GM21786 (cell line): Measurements from ENCODE around the gene FHAD1.

Experiments used
- ATAC-seq: cut with Tn5 transposase; IDR thresholded peaks from one replicate; pipeline ENCODE4 v1.9.1; 2021; ENCODE audit not compliant: unreplicated experiment

The FHAD1 gene

GRCh38 chr1:15246960-15247614 lies at the start of gene FHAD1:
Gene FHAD1 (plus strand): TSS chr1:15247223. CDS start chr1:15251785, 4,562 bp downstream.
- ATAC-seq = no peak

DNA sequence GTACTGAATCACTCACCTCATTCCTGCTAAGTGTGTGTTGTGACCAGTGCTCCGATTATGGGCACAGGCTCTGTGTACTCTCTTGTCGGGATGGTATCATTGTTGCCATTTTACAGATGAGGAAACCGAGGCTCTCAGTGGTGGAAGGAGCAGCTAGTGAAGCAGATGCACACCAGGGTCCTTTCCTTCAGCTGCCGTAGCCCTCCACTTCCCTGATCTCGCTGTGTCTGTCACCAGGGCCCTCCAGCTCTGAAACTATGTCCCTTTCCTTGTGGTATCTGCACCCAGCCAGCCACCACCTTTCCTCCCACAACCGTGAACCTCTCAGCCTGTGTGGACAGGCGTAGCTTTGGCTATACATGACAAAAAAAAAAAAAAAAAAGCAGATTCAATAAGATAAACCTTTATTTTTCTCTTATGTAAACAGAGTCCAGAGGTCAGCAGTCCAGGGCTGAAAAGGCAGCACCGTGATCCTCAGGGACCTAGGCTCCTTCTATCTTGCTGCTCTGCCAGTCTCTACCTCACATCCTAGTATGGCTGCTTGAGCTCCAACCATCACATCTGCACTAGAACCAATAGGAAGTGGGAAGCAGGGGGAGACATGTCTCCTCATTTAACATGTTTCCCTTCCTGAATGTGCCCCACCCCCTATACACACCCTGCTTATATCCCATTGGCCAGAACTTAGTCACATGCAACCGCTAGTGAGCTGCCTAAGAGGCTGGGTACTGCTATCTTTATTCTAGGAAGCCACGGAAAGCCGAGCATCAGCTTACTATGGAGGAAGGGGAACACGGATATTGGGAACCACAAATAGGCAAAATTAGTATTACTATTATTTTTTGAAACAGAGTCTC lies 49.2 kb upstream of the FHAD1 start:
- ATAC-seq = no peak

DNA sequence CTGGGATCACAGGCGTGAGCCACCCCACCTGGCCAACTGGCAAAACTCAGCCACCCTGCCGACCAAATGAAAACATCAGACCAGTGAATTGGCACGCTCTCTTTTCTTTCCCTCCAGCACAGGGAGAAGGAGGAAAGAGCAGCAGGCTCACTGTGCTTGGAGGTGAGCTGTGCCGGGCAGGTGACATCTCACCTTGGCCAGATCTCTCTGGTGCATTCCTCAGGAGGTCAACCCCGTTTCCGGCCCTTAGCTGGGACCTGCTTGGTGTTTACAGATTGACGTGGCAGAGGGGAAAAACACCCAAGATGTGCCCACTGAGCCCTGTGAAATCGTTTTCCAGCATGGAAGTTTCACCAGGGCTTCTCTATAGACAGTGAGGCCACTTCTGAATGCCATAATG lies 48.3 kb upstream of the FHAD1 start:
- no peak for ATAC-seq

GRCh38 chr1:15201221-15201620 lies 45.8 kb upstream of the FHAD1 start:
- ATAC-seq = no peak

DNA sequence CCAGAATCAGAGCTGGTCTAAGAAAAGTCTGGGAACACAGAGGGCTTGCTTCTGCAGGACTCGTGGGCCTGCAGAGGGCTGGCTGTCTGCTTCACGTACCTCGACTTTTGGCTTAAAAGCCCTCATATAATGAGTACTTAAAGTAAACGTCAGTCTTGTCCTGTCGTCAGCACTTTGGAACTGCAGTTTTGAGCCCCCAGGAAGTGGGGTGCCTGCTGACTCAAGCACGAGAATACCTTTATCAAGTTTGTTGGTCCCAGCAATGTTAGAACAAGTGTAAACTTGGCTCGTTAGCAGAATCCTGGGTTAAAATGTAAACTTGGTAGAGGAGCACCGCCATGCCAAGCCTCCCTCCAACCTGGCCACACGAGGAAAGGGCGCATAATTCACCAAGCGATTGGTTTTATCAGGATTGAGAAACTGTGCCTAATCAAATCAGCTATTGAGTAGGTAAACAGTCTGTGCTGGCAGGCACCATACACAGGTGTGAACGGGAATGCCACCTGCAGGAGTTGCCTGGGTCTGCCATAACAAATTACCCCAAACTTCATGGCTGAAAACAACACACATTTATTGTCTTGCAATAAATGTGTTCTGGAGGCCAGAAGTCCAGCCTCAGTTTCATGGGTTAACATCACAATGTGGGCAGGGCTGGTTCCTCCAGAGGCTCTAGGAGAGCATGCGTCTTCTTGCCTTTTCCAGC lies 45.0 kb upstream of the FHAD1 start:
- ATAC-seq = no peak

GRCh38 chr1:15204931-15205330 lies 42.1 kb upstream of the FHAD1 start:
- no peak for ATAC-seq

DNA sequence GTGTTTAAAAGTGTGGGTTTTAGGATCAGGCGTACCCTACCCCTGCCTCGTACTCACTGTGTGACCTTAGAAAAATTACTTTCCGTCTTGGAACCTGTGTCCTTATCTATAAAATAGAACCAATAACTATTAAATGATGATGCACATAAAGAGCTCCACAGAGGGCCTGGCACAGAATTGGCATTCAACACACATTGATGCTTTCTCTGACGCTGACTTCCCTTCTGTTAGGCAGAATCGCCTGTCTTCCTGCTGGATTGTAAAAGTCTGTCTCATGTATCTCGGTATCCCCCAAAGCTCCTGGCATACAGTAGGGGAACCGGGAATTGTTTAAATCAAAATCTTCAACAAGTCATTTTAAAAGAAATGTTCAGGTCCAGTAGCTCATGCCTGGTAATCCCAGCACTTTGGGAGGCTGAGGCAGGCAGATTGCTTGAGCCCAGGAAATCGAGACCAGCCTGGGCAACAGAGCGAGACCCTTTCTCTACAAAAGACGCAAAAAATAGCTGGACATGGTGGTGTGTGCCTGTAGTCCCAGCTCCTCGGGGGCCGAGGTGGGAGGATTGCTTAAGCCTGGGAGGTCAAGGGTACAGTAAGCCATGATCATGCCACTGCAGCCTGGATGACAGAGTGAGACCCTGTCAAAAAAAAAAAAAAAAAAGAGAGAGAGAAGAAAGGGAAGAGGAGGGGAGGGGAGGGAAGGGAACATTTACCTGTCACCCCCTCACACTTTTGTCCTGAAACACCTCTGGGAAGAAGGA lies 41.3 kb upstream of the FHAD1 start:
- ATAC-seq = no peak

DNA sequence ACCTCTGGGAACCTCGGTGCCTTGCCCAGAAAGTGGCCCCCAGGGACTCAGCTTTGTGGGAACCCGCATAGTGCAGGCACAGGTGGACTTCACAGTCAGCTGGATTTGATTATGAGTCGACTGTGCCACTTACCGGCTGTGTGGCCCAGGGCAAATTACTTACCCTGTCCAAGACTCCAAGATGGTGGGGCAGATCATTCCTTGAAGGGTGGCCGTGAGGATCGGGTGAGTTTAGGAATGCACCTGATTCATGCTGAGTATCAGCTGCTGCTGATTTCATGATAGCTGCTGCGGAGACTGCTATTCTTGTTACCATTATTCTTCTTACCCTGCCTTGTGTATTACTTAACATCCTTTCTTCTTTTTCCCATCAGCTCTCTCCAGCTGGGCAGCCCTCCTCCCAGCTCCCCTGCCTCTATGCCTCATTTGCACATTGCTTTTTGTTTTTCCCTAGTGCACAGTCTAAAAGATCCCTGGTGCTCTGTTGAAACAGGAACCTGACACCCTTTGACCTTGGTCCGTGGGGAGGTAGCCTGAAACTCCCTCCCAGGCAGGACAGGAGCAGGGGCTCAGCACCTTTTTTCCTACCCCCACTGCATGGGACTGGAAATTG lies 40.5 kb upstream of the FHAD1 start:
- ATAC-seq = no peak

DNA sequence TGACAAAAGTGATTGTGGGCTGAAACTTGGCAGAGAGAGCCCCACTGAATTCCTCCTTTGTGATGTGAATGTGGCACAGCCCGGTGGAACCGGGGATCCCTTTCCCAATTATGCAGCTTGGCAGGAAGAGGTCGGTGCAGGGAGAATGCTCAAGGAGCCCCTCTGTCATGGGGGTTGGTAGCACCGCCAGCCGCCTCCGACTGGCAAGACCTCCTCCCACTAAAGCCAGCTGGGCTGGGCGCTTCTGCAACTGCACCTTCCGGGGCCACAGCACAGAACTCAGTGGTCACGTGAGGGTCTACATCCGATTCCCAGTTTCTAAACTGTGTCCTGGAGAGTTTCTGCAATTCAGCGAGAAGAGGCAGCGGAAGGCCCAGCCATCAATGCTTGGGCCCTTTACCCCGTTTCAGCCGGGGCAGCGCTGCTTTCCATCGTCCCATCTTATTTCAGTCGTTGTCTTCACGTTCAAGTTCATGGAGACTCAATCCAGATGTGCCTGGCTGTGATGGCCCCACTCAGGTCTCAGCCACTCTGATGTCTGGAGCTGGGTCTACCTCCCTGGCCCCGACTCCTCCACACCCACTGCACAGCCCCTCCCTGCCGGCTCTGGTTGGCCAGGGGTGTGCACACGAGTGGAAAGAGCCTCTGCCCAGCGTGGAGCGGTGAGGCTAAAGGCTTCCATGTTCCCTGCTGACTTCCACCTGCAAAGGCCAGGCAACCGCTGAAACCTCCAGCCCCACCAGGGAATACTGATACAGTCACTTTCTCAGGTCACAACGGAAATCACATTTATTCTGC lies 39.8 kb upstream of the FHAD1 start:
- no peak for ATAC-seq

- ATAC-seq = no peak
These were observed 39.1 kb upstream of the FHAD1 start for GRCh38 chr1:15207829-15208429.

DNA sequence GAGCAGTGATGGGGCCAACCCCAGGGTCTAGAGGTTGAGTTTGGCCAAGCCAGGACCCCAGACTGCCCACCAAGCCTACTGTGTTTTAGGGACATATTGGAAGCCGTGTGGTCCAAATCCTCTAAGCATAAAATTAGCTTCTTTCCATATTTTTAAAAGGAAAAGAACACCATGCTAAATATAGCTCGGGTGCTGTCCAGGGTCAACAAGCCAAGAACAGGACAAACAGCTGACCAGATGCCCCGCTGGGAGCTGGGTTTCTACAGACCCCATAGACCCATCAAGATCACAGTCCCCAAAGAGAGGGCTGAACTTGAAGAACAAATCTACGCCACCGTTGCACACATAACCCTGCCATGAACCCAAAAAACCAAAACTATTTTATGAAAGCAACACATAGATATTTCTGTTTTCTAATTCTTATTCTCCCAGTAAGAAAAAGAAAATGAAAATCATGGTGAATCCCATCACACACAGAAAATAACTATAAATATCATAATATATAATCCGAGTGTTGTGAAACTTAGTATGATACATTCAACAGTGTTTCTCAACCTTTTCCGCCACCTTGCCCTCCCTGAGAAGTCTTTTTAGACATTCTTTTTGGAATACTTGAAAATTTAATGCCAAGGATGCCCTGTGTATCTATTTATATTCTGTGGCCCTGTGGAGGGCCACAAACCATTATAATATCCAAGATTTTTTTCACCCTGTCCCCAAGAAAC lies 36.2 kb upstream of the FHAD1 start:
- no peak for ATAC-seq

DNA sequence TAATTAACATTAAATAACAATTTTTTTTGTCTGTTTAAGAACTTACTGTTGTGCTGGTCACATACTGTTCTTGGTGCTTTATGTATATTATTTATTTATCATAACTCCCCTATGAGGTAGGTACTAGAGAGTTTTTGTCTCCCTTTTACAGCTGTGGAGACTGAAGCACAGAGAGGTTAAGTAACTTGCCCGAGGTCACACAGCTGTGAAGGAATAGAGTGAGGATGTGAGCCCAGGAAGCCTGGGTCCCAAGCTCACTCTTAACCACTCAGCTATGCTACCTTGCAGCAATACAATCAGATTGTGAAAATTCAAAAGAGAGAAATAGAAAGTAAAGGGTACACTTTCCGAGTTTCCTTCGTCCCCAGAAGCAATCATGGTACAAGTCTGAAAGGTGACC lies 35.6 kb upstream of the FHAD1 start:
- no peak for ATAC-seq

- no peak for ATAC-seq
These were observed 34.6 kb upstream of the FHAD1 start for GRCh38 chr1:15212216-15212953.

GRCh38 chr1:15212954-15213291 lies 34.1 kb upstream of the FHAD1 start:
- no peak for ATAC-seq

- no peak for ATAC-seq
These were observed 33.6 kb upstream of the FHAD1 start for GRCh38 chr1:15213341-15213821.

DNA sequence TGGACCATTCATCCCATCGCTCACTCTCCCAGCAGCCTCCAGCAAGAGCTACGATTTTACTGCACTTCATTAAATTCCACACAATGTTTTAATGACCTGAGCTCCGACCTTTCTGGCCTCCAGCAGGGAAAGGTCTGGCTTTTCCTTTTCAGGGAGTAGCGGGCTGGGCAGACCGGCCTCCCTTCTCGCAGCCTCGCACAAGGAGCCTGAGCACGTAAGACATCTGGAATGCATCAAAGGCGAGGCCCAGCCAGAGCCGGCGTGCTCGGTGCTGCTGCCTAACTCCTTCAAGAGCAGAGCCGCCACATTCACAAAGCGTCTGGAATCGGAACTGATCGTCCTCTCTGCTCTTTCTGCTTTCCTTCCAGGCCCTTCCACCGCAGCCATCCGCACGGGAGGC lies 32.5 kb upstream of the FHAD1 start:
- no peak for ATAC-seq

DNA sequence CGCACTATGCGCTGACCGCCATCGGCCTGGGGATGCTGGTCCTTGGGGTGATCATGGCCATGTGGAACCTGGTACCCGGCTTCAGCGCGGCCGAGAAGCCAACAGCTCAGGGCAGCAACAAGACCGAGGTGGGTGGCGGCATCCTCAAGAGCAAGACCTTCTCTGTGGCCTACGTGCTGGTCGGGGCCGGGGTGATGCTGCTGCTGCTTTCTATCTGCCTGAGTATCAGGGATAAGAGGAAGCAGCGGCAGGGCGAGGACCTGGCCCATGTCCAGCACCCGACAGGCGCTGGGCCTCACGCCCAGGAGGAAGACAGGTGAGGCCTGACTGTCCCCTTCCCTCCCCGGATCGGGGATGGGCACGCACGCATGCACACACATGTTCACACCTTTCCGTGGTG lies 31.9 kb upstream of the FHAD1 start:
- ATAC-seq = no peak

DNA sequence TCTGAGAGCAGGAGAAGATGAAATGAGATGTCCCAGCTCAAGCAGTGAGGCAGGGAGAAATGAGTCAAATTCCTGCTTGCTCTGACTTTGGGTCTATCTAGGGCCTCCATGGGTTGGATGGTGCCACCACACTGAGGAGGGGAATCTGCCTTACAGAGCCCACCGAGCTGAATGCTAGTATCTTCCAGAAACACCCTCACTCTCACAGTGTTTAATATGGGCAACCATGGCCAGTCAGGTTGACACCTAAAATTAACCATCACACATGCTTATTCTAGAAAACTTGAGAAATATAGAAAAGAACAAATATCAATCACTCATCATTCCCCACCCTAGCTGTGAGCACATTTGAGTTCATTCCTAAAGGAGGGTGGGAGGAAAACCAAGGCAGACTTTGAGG lies 29.4 kb upstream of the FHAD1 start:
- no peak for ATAC-seq
